GM19025 (cell line): ENCODE measurements around the gene ATP11A.
A peak's percentile ranks its signal among the peaks of the same experiment; 100 is the strongest.

Experiments
- ATAC-seq: cut with Tn5 transposase; IDR thresholded peaks from one replicate; pipeline ENCODE4 v1.9.1; 2021; ENCODE audit warnings: mild to moderate bottlenecking, low read depth, moderate library complexity; ENCODE audit not compliant: unreplicated experiment

ATP11A gene

DNA sequence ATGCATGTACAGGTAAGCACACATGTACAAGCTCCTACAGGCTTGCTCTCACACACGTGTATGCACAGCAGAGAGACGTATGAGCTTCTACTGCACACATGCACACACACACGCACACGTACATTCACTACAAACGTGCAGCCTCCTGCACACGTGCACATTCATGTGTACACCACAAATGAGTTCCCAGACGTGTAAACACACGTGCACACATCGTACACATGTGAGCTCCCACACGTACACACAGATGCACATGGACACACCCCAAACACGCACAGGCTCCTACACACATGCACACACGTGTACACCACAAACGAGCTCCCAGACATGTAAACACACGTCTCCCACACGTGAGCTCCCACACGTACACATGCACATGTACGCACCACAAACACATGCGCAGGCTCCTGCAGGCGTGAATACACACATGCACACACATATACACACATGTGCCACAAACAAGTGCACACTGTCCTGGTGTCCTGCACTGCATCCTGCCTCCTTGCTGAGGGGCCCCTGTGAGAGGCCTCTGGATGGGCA is 195.5 kb downstream of the ATP11A start:
- ATAC-seq: no peak

GRCh38 chr13:112885782-112886268 is 196.0 kb downstream of the ATP11A start:
- no peak for ATAC-seq

GRCh38 chr13:112887151-112887550 is 197.3 kb downstream of the ATP11A start:
- ATAC-seq: no peak

DNA sequence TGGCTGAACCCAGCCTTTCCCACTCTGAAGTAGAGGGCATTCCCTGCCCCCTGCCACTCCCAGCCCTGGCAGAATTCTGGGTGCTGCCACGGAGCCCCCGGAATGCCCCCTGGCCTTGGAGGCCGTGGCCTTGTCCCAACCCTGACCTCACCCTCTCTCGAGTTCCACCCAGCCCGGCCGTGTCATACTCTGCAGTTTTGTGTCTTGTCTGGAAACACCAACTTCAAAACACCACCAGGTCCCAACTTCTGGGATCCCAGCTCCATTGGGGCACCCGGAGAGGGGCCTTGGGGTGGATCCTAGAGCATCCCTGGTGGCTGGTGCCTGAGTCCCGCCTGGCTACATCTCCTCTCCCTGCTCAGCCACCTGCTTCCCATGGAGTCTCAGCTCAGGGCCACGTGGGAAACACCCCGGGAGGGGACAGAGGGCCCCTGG is 197.7 kb downstream of the ATP11A start:
- ATAC-seq: no peak

DNA sequence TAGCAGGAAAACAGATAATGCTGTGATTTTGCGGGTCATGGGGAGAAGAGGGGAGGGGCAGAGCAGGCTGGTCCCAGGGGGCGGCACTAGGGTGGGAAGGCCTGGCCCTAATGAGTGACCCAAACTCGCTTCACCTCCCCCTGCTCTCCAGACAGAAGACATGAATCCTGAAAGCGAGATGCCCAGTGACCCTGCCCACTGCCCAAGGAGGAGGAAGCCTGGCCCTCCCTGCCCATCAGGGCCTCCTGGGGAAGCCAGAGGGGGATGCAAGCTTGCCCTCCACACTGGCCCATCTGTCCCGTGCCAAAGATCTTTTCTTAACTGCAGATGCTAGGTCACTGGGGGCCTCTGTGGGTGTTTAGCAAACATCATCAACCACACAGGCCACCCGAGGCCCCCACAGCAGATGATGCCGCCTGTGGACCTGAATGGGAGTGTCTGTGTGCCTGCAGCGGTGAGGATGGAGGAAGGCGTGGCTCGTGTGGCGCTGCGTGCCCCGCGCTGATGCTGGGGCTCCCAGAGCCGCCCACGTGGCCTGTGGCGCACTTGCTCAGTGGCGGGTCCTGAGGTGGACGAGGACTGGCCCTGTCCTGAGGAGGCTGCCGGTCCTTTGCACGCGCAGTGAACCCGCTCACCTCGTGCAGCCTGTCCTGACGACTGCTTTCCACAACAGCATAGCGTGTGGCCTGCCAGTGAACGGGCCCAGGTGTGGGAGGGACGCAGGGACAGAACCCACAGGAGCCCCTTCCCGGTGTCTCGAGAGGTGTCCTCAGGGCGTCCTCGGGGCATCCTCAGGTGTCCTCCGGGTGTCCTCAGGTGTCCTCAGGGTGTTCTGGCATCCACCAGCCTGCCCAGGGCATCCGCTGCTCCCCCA is 198.6 kb downstream of the ATP11A start:
- ATAC-seq: no peak

GRCh38 chr13:112889351-112890290 is 199.8 kb downstream of the ATP11A start:
- no peak for ATAC-seq

DNA sequence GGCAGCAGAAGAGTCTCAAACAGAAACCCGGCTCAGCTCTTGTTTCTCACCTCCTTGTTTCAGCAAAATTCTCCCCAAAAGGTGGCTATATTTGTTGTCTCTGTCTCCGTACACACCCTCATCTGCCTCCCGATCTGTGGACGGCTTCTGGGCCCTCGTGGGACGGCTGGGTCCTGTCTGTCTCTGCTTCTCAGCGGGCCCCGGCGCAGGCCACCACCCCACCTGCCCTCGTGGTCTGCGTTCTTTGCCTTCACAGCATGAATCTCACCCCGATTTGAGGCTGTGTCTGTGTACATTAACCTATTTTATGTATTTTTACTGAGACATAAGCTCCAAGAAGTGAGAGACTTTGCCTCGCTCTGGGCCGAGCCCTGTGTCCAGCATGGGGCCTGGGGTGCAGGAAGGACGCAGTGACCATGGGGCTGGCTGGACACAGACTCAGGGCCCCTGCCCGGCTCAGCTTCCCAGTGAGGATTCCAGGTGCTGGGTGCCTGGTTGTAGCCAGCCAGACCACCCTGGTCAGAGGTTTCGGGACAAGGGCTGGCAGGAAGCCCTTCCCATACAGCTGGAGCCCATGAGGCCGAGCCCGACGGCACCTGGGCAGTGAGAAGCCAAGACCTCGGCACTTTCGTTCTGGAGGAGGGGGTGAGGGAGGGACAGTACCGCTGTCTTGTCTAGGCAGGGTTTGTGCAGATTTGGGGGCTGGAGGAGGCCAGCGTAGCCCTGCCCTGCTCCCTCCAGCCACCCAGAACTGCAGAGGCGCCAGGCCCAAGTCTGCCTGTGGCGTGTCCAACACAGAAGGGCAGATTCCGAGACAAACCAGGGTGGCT is 200.7 kb downstream of the ATP11A start:
- no peak for ATAC-seq

GRCh38 chr13:112891477-112892401 is 201.9 kb downstream of the ATP11A start:
- no peak for ATAC-seq

GRCh38 chr13:112892426-112893206 is 202.8 kb downstream of the ATP11A start:
- ATAC-seq: no peak

DNA sequence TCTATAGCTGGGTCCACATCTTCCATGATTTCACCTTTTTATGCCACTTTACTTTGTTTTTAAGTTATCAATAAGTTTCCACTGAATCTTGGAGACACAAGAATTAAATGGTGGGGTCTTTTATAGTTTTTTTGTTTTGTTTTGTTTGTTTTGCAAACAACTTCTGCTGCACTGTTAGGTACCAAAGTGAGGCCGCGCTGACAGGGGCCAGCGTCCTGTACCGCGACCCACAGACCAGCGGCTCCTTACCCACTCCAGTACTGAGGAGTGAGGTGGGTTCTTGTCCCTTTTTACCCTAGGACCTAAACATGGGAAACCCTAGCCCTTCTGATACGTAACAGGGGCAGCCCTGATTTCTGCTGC is 203.3 kb downstream of the ATP11A start:
- no peak for ATAC-seq

- ATAC-seq: peak; percentile 49
Observed at GRCh38 chr13:112893570-112894422, 204.0 kb downstream of the ATP11A start.

DNA sequence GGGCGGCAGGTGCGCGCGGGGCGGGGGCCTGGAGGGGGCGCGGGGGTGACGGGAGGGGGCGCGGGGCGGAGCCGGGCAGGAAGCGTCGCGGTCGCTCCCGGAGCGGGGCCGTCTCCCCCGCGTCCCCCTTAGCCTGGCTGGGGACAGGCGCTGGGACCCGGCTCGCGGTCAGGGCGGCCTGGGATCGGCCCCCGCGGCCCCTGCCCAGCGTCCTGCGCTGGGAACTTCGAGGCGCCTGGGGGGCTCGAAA is 204.5 kb downstream of the ATP11A start:
- no peak for ATAC-seq

GRCh38 chr13:112894673-112895481 is 205.0 kb downstream of the ATP11A start:
- no peak for ATAC-seq

GRCh38 chr13:112895521-112896465 is 206.0 kb downstream of the ATP11A start:
- no peak for ATAC-seq

- no peak for ATAC-seq
Observed at GRCh38 chr13:112896736-112897602, 207.1 kb downstream of the ATP11A start.
